GM23338 (cell line): ENCODE results near the gene TSHZ2. TPM values are rescaled to one million over a fixed set of nuclear protein-coding genes. Genes with fewer than 3 reads are reported as not detected.

Source experiments
- ATAC-seq: fragments of 200-7000 bp; cut with Tn5 transposase; 3 replicates; pipeline ENCODE4 v1.9.1; 2020
- DNase-seq: peaks from one replicate; pipeline ENCODE4 v3.0.0-alpha.2; 2015; ENCODE audit warnings: low spot score
- H2AFZ ChIP-seq: fragments of 200-600 bp; sonication (generic); 2 replicates; pipeline ENCODE4 v1.8.0; 2016; ENCODE audit warnings: antibody characterized with exemption, mild to moderate bottlenecking, moderate library complexity
- H3F3A ChIP-seq: fragments of 200-600 bp; sonication (generic); replicated peaks from 2 replicates; pipeline ENCODE4 v1.8.0; 2017; ENCODE audit warnings: antibody characterized with exemption, mixed run types, low read depth
- H3K27ac ChIP-seq: fragments of 200-600 bp; sonication (generic); 2 replicates; pipeline ENCODE4 v1.6.1; 2016; ENCODE audit warnings: low read depth
- H3K27me3 ChIP-seq: fragments of 200-600 bp; sonication (generic); 2 replicates; pipeline ENCODE4 v1.8.0; 2016; ENCODE audit warnings: mild to moderate bottlenecking, mixed run types, moderate library complexity; ENCODE audit not compliant: insufficient read depth
- H3K36me3 ChIP-seq: fragments of 200-600 bp; sonication (generic); 2 replicates; pipeline ENCODE4 v1.8.0; 2016; ENCODE audit warnings: mild to moderate bottlenecking; ENCODE audit not compliant: insufficient read depth
- H3K4me1 ChIP-seq: fragments of 200-600 bp; sonication (generic); 2 replicates; pipeline ENCODE4 v1.8.0; 2016; ENCODE audit warnings: mild to moderate bottlenecking, moderate library complexity; ENCODE audit not compliant: insufficient read depth
- H3K4me2 ChIP-seq: fragments of 200-600 bp; sonication (generic); 2 replicates; pipeline ENCODE4 v1.7.1; 2017; ENCODE audit warnings: mixed run types
- H3K4me3 ChIP-seq: fragments of 200-600 bp; sonication (generic); 2 replicates; pipeline ENCODE4 v1.6.1; 2016; ENCODE audit warnings: mixed run types
- H3K79me2 ChIP-seq: fragments of 200-600 bp; sonication (generic); replicated peaks from 2 replicates; pipeline ENCODE4 v1.8.0; 2017; ENCODE audit warnings: mild to moderate bottlenecking; ENCODE audit not compliant: insufficient read depth
- H3K9me2 ChIP-seq: fragments of 200-600 bp; sonication (generic); 2 replicates; pipeline ENCODE4 v1.8.0; 2017; ENCODE audit not compliant: insufficient read depth
- H4K20me1 ChIP-seq: fragments of 200-600 bp; sonication (generic); replicated peaks from 2 replicates; pipeline ENCODE4 v1.8.0; 2017; ENCODE audit warnings: mild to moderate bottlenecking; ENCODE audit not compliant: insufficient read depth
- H3K27ac Mint-ChIP-seq: 2 replicates; pipeline ENCODE4 v1.8.0; 2020; ENCODE audit warnings: inconsistent platforms, mild to moderate bottlenecking, moderate library complexity, mixed read lengths
- H3K27me3 Mint-ChIP-seq: 3 replicates; pipeline ENCODE4 v1.8.0; 2022; ENCODE audit warnings: low read depth, mild to moderate bottlenecking, moderate library complexity, mixed read lengths, inconsistent platforms; ENCODE audit not compliant: insufficient read depth, poor library complexity
- H3K36me3 Mint-ChIP-seq: 3 replicates; pipeline ENCODE4 v1.8.0; 2021; ENCODE audit warnings: low read depth, mild to moderate bottlenecking, inconsistent platforms, moderate library complexity, mixed read lengths
- H3K4me1 Mint-ChIP-seq: 3 replicates; pipeline ENCODE4 v1.8.0; 2020; ENCODE audit warnings: mild to moderate bottlenecking, inconsistent platforms, mixed read lengths
- H3K4me3 Mint-ChIP-seq: 3 replicates; pipeline ENCODE4 v1.8.0; 2021; ENCODE audit warnings: moderate library complexity, mild to moderate bottlenecking, inconsistent platforms, mixed read lengths
- H3K9me3 Mint-ChIP-seq: 3 replicates; pipeline ENCODE4 v1.8.0; 2020; ENCODE audit warnings: moderate library complexity, mild to moderate bottlenecking, inconsistent platforms, mixed read lengths
- CREB1 ChIP-seq: fragments of 250-450 bp; sonication (Bioruptor Pico); IDR thresholded peaks from 2 replicates; pipeline ENCODE4 v1.5.0; 2020; ENCODE audit warnings: low read depth, mild to moderate bottlenecking, moderate library complexity
- ETS1 ChIP-seq: IDR thresholded peaks from 2 replicates; pipeline ENCODE4 v1.6.1; 2016; ENCODE audit warnings: antibody characterized with exemption
- EZH2 ChIP-seq: fragments of 200-600 bp; sonication (generic); IDR thresholded peaks from one replicate; pipeline ENCODE4 v1.8.0; 2017; ENCODE audit warnings: antibody characterized with exemption, mild to moderate bottlenecking, low read depth; ENCODE audit not compliant: unreplicated experiment
- EZH2phosphoT487 ChIP-seq: fragments of 200-600 bp; sonication (generic); IDR thresholded peaks from one replicate; pipeline ENCODE4 v1.8.1; 2018; ENCODE audit warnings: antibody characterized with exemption; ENCODE audit not compliant: unreplicated experiment
- JUNB ChIP-seq: IDR thresholded peaks from one replicate; pipeline ENCODE4 v1.6.1; 2016; ENCODE audit warnings: antibody characterized with exemption; ENCODE audit not compliant: unreplicated experiment
- NANOG ChIP-seq: IDR thresholded peaks from 2 replicates; pipeline ENCODE4 v1.6.1; 2016; ENCODE audit warnings: antibody characterized with exemption, borderline replicate concordance
- POLR2AphosphoS5 ChIP-seq: IDR thresholded peaks from 2 replicates; pipeline ENCODE4 v1.6.1; 2016; ENCODE audit warnings: antibody characterized with exemption, low read depth
- STAT1 ChIP-seq: IDR thresholded peaks from one replicate; pipeline ENCODE4 v1.6.1; 2016; ENCODE audit warnings: antibody characterized with exemption; ENCODE audit not compliant: unreplicated experiment
- ZNF114 ChIP-seq: fragments of 250-450 bp; sonication (Bioruptor Pico); IDR thresholded peaks from 2 replicates; pipeline ENCODE4 v1.5.0; 2020; ENCODE audit warnings: mild to moderate bottlenecking, moderate library complexity
- ZNF331 ChIP-seq: fragments of 250-450 bp; sonication (Bioruptor Pico); IDR thresholded peaks from 2 replicates; pipeline ENCODE4 v1.5.0; 2020; ENCODE audit warnings: low read depth, mild to moderate bottlenecking, moderate library complexity
- polyA plus RNA-seq: library from polyadenylated mRNA; unstranded; fragments of >200 nt; fragmentation: Nextera tagmentation; extraction: Ambion mirVana; gene quantifications from 2 replicates; pipeline ENCODE4 v1.2.1, GENCODE V29; 2016
- total RNA-seq: library from RNA; depleted of rRNA; stranded (reverse); fragments of >200 nt; shearing (Covaris generic); gene quantifications from 2 replicates; pipeline ENCODE4 v1.2.3, GENCODE V29; 2014
- TF ChIP-seq, protein P1 (sequence below): fragments of 250-450 bp; sonication (Bioruptor Pico); IDR thresholded peaks from 2 replicates; pipeline ENCODE4 v1.5.0; 2020; ENCODE audit warnings: mild to moderate bottlenecking, moderate library complexity
- TF ChIP-seq, protein P2 (sequence below): IDR thresholded peaks from one replicate; pipeline ENCODE4 v1.6.1; 2018; ENCODE audit warnings: antibody characterized with exemption; ENCODE audit not compliant: unreplicated experiment
- TF ChIP-seq, protein P3 (sequence below), 2 experiments: fragments of 200-600 bp in 1 of 2; sonication (generic) in 1 of 2; conservative IDR thresholded peaks; 2 replicates each; pipeline versions ENCODE4 v1.5.1 to v1.6.1; 2016 to 2017; ENCODE audit warnings: antibody characterized with exemption in 2 of 2, low read depth in 2 of 2, mild to moderate bottlenecking in 2 of 2, moderate library complexity in 1 of 2

The TSHZ2 gene
- total and polyA plus RNA-seq, 2 experiments from 2014 or later, result 0.49 to 1.3 TPM

DNA sequence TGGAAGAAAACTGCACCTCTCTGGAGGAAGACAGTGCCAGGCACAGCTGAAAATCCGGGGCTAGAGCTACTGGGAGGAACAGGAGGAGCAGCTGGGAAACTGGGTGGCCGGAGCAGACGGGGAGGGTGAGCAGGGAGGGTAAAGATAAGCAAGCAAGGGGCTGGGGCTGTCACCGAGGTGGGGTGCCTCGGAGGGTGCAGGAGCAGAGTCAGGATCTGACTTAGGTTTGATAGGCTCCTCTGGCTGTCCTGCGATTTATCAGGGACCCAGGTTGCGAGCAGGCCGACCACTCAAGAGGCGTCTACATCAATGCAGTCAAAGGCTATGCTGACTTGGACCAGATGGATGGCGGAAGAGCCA, 12.3 kb downstream of the TSHZ2 start:
- Mint-ChIP-seq H3K27ac (no peak overlapping the region), H3K4me1 (peaks cover 7% of the 10 kb centered on the region; the same call in 2 of the 3 replicates), H3K9me3 (no peaks in the 10 kb centered on the region), H3K36me3 (no peaks in the 10 kb centered on the region), H3K4me3 (no peak overlapping the region), H3K27me3 (no peaks in the 10 kb centered on the region)
- Histone ChIP-seq H3K9me2 (no peaks in the 10 kb centered on the region), H3K27ac (no peak overlapping the region), H4K20me1 (no peaks in the 10 kb centered on the region), H2AFZ (peak overlapping the region; percentile 93), H3K36me3 (no peaks in the 10 kb centered on the region), H3K4me1 (0 out of 2 replicates have a peak, but pooled peaks cover 2% of the 10 kb centered on the region), H3K4me2 (no peak overlapping the region), H3K79me2 (no peaks in the 10 kb centered on the region), H3F3A (no peaks in the 10 kb centered on the region), H3K4me3 (no peak overlapping the region), H3K27me3 (no peaks in the 10 kb centered on the region)
- ATAC-seq (no peak; the same call in 1 of the 3 replicates), DNase-seq (no peak)
- no peak for TF ChIP-seq ETS1
- TF ChIP-seq EZH2, result no peak
- TF ChIP-seq, protein P1, sequence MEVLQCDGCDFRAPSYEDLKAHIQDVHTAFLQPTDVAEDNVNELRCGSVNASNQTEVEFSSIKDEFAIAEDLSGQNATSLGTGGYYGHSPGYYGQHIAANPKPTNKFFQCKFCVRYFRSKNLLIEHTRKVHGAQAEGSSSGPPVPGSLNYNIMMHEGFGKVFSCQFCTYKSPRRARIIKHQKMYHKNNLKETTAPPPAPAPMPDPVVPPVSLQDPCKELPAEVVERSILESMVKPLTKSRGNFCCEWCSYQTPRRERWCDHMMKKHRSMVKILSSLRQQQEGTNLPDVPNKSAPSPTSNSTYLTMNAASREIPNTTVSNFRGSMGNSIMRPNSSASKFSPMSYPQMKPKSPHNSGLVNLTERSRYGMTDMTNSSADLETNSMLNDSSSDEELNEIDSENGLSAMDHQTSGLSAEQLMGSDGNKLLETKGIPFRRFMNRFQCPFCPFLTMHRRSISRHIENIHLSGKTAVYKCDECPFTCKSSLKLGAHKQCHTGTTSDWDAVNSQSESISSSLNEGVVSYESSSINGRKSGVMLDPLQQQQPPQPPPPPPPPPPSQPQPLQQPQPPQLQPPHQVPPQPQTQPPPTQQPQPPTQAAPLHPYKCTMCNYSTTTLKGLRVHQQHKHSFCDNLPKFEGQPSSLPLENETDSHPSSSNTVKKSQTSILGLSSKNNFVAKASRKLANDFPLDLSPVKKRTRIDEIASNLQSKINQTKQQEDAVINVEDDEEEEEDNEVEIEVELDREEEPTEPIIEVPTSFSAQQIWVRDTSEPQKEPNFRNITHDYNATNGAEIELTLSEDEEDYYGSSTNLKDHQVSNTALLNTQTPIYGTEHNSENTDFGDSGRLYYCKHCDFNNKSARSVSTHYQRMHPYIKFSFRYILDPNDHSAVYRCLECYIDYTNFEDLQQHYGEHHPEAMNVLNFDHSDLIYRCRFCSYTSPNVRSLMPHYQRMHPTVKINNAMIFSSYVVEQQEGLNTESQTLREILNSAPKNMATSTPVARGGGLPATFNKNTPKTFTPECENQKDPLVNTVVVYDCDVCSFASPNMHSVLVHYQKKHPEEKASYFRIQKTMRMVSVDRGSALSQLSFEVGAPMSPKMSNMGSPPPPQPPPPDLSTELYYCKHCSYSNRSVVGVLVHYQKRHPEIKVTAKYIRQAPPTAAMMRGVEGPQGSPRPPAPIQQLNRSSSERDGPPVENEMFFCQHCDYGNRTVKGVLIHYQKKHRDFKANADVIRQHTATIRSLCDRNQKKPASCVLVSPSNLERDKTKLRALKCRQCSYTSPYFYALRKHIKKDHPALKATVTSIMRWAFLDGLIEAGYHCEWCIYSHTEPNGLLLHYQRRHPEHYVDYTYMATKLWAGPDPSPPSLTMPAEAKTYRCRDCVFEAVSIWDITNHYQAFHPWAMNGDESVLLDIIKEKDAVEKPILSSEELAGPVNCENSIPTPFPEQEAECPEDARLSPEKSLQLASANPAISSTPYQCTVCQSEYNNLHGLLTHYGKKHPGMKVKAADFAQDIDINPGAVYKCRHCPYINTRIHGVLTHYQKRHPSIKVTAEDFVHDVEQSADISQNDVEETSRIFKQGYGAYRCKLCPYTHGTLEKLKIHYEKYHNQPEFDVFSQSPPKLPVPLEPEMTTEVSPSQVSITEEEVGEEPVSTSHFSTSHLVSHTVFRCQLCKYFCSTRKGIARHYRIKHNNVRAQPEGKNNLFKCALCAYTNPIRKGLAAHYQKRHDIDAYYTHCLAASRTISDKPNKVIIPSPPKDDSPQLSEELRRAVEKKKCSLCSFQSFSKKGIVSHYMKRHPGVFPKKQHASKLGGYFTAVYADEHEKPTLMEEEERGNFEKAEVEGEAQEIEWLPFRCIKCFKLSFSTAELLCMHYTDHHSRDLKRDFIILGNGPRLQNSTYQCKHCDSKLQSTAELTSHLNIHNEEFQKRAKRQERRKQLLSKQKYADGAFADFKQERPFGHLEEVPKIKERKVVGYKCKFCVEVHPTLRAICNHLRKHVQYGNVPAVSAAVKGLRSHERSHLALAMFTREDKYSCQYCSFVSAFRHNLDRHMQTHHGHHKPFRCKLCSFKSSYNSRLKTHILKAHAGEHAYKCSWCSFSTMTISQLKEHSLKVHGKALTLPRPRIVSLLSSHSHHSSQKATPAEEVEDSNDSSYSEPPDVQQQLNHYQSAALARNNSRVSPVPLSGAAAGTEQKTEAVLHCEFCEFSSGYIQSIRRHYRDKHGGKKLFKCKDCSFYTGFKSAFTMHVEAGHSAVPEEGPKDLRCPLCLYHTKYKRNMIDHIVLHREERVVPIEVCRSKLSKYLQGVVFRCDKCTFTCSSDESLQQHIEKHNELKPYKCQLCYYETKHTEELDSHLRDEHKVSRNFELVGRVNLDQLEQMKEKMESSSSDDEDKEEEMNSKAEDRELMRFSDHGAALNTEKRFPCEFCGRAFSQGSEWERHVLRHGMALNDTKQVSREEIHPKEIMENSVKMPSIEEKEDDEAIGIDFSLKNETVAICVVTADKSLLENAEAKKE (CRISPR knock-in tag), result no peak
- TF ChIP-seq CREB1 (CRISPR knock-in tag), result no peak
- no peak for TF ChIP-seq ZNF114
- TF ChIP-seq, protein P2, sequence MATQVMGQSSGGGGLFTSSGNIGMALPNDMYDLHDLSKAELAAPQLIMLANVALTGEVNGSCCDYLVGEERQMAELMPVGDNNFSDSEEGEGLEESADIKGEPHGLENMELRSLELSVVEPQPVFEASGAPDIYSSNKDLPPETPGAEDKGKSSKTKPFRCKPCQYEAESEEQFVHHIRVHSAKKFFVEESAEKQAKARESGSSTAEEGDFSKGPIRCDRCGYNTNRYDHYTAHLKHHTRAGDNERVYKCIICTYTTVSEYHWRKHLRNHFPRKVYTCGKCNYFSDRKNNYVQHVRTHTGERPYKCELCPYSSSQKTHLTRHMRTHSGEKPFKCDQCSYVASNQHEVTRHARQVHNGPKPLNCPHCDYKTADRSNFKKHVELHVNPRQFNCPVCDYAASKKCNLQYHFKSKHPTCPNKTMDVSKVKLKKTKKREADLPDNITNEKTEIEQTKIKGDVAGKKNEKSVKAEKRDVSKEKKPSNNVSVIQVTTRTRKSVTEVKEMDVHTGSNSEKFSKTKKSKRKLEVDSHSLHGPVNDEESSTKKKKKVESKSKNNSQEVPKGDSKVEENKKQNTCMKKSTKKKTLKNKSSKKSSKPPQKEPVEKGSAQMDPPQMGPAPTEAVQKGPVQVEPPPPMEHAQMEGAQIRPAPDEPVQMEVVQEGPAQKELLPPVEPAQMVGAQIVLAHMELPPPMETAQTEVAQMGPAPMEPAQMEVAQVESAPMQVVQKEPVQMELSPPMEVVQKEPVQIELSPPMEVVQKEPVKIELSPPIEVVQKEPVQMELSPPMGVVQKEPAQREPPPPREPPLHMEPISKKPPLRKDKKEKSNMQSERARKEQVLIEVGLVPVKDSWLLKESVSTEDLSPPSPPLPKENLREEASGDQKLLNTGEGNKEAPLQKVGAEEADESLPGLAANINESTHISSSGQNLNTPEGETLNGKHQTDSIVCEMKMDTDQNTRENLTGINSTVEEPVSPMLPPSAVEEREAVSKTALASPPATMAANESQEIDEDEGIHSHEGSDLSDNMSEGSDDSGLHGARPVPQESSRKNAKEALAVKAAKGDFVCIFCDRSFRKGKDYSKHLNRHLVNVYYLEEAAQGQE, result no peak
- TF ChIP-seq NANOG, result no peak
- no peak for TF ChIP-seq POLR2AphosphoS5
- TF ChIP-seq, protein P3, sequence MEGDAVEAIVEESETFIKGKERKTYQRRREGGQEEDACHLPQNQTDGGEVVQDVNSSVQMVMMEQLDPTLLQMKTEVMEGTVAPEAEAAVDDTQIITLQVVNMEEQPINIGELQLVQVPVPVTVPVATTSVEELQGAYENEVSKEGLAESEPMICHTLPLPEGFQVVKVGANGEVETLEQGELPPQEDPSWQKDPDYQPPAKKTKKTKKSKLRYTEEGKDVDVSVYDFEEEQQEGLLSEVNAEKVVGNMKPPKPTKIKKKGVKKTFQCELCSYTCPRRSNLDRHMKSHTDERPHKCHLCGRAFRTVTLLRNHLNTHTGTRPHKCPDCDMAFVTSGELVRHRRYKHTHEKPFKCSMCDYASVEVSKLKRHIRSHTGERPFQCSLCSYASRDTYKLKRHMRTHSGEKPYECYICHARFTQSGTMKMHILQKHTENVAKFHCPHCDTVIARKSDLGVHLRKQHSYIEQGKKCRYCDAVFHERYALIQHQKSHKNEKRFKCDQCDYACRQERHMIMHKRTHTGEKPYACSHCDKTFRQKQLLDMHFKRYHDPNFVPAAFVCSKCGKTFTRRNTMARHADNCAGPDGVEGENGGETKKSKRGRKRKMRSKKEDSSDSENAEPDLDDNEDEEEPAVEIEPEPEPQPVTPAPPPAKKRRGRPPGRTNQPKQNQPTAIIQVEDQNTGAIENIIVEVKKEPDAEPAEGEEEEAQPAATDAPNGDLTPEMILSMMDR (conservative IDR thresholded peaks at IDR 0.05; ENCODE audit: low read depth in 2 of 2), result no peak
- TF ChIP-seq ZNF331 (CRISPR knock-in tag), result no peak
- no peak for TF ChIP-seq STAT1
- no peak for TF ChIP-seq JUNB
- TF ChIP-seq EZH2phosphoT487, result no peak
